Thoracic aorta (tissue), 2 donors: ENCODE results near the gene MARK1. TPM values are rescaled to one million over a fixed set of nuclear protein-coding genes. Genes with fewer than 3 reads are reported as not detected.

Experiments
- ATAC-seq: fragments of 150-250 bp; one replicate; pipeline ENCODE4 v1.8.0; 2017; ENCODE audit warnings: low read depth; ENCODE audit not compliant: insufficient number of reproducible peaks, low FRiP score
- DNase-seq: peaks from one replicate; pipeline ENCODE4 v3.0.0-alpha.2; 2020; ENCODE audit warnings: low spot score
- H3K27ac ChIP-seq, 2 donors: fragments of 200-600 bp; sonication (generic); 1 replicate in 1 of 2; 2 replicates in 1 of 2; pipeline ENCODE4 v1.5.1; 2016; ENCODE audit warnings: mild to moderate bottlenecking in 2 of 2, moderate library complexity in 2 of 2
- H3K27me3 ChIP-seq: fragments of 200-600 bp; sonication (generic); replicated peaks from 2 replicates; pipeline ENCODE4 v1.6.0; 2016; ENCODE audit warnings: mild to moderate bottlenecking; ENCODE audit not compliant: insufficient read depth
- H3K36me3 ChIP-seq: fragments of 200-600 bp; sonication (generic); one replicate; pipeline ENCODE4 v1.5.1; 2016
- H3K4me1 ChIP-seq, 2 donors: fragments of 200-600 bp; sonication (generic); 1 replicate in 1 of 2; 2 replicates in 1 of 2; pipeline versions ENCODE4 v1.5.1 to v1.6.0; 2016; ENCODE audit warnings: low read depth in 2 of 2, mild to moderate bottlenecking in 1 of 2; ENCODE audit not compliant: control insufficient read depth in 1 of 2
- H3K4me3 ChIP-seq: fragments of 200-600 bp; sonication (generic); 2 replicates; pipeline ENCODE4 v1.5.1; 2016; ENCODE audit warnings: mild to moderate bottlenecking
- H3K9me3 ChIP-seq: fragments of 200-600 bp; sonication (generic); 2 replicates; pipeline ENCODE4 v1.5.1; 2016
- CTCF ChIP-seq: fragments of 200-600 bp; sonication (generic); IDR thresholded peaks from one replicate; pipeline ENCODE4 v1.5.1; 2019; ENCODE audit warnings: antibody characterized with exemption
- total RNA-seq, 2 donors: library from RNA; depleted of rRNA; stranded (reverse); fragments of >200 nt; gene quantifications; one replicate each; pipeline versions ENCODE4 v1.1.0 to v1.2.3, GENCODE V29; 2016

Gene MARK1
- total RNA-seq, 2 donors from 2014 or later, result 11.9 to 12.3 TPM

- Histone ChIP-seq H3K4me3 (no peak overlapping the region), H3K27me3 (no peaks in the 10 kb centered on the region), H3K27ac (no peak overlapping the region), H3K36me3 (no peaks in the 10 kb centered on the region), H3K9me3 (no peaks in the 10 kb centered on the region), H3K4me1 (no peaks in the 10 kb centered on the region)
- DNase-seq (no peak), ATAC-seq (no peak)
- no peak for TF ChIP-seq CTCF
Measured at GRCh38 chr1:220707160-220707559, 179.2 kb downstream of the MARK1 start.

- no peak for ATAC-seq
- H3K4me3 ChIP-seq, result no peak overlapping the region
Measured at GRCh38 chr1:220708244-220708643, 180.3 kb downstream of the MARK1 start.

GRCh38 chr1:220708936-220709801 is 181.2 kb downstream of the MARK1 start:
- Histone ChIP-seq H3K4me3 (no peak overlapping the region), H3K4me1 (no peaks in the 10 kb centered on the region), H3K27me3 (no peaks in the 10 kb centered on the region), H3K27ac (no peak overlapping the region), H3K36me3 (no peaks in the 10 kb centered on the region), H3K9me3 (no peaks in the 10 kb centered on the region)
- ATAC-seq, result no peak
- no peak for TF ChIP-seq CTCF
- DNase-seq, result no peak

More at GRCh38 chr1:220708244-220708643, 180.3 kb downstream of the MARK1 start:
- Histone ChIP-seq H3K36me3 (no peaks in the 10 kb centered on the region), H3K27ac (no peak overlapping the region), H3K27me3 (no peaks in the 10 kb centered on the region), H3K4me1 (no peaks in the 10 kb centered on the region), H3K9me3 (no peaks in the 10 kb centered on the region)
- no peak for DNase-seq
- no peak for TF ChIP-seq CTCF

- Histone ChIP-seq H3K4me3 (no peak overlapping the region), H3K27me3 (no peaks in the 10 kb centered on the region), H3K27ac (no peak overlapping the region), H3K9me3 (no peaks in the 10 kb centered on the region), H3K4me1 (no peaks in the 10 kb centered on the region), H3K36me3 (no peaks in the 10 kb centered on the region)
- DNase-seq, result no peak
- no peak for ATAC-seq
- TF ChIP-seq CTCF, result no peak
Measured at GRCh38 chr1:220710333-220710732, 182.4 kb downstream of the MARK1 start.

- ATAC-seq (no peak), DNase-seq (no peak)
Measured at GRCh38 chr1:220711056-220711809, 183.3 kb downstream of the MARK1 start.

More at GRCh38 chr1:220711056-220711809, 183.3 kb downstream of the MARK1 start:
- Histone ChIP-seq H3K27me3 (no peaks in the 10 kb centered on the region), H3K4me3 (no peak overlapping the region), H3K9me3 (no peaks in the 10 kb centered on the region), H3K4me1 (no peaks in the 10 kb centered on the region), H3K27ac (no peak overlapping the region), H3K36me3 (no peaks in the 10 kb centered on the region)
- TF ChIP-seq CTCF, result no peak
